GM21786 (cell line): ENCODE results near the gene PAM.
"Not testable (repeated sequence)": the region's sequence is repeated elsewhere in the genome, so short reads cannot be mapped to it uniquely, and the experiment has no call there.

Experiments
- ATAC-seq: cut with Tn5 transposase; IDR thresholded peaks from one replicate; pipeline ENCODE4 v1.9.1; 2021; ENCODE audit not compliant: unreplicated experiment

Gene PAM

GRCh38 chr5:102750151-102750834 lies 4.8 kb upstream of the PAM start:
- ATAC-seq = no peak

DNA sequence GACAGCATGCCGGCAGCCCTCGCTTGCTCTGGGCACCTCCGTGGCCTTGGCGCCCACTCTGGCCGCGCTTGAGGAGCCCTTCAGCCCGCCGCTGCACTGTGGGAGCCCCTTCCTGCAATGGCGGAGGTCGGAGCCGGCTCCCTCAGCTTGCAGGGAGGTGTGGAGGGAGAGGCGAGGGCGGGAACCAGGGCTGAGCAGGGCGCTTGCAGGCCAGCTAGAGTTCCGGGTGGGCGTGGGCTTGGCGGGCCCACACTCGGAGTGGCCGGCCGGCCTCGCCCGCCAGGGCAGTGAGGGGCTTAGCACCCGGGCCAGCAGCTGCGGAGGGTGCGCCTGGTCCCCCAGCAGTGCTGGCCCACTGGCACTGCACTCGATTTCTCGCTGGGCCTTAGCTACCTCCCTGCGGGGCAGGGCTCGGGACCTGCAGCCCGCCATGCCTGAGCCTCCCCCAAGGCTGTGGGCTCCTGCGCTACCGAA lies 3.2 kb upstream of the PAM start:
- ATAC-seq = not testable (repeated sequence)

GRCh38 chr5:102753889-102754766 lies 977 bp upstream of the PAM start:
- ATAC-seq = peak; percentile 1

DNA sequence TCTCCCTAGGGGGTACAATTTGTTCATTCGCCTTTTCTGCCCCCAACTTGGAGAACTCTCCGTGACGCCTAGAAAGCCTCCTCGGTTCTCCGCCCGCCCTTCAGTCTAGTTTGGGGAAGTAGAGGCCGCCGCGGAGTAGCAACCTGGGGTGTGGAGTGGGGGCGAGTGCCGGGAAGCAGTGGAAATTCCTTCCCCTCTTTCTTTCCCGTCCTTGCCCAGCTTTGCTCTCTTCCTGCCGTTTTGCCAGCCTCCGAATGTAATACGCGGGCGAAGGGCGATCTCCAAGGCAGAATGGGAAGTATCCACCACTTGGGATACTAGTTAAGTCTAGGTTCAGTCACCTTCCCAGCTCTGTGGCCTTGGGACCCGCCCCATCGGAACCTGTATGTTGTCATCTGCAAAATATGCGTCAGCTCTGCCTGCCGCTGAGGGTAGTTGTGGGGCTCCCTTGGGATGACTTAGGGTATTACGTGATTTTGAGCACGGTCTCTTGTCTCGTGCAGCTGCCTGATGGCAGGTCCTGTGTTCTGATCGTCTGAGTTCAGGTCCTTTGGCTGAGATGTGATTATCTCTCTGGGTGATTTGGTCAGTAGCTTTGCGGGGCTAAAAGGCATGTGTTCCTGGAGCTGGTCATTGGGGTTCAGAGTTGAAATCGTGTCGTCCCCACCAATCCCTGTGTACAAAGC lies 724 bp downstream of the PAM start:
- peak; percentile 71 for ATAC-seq

GRCh38 chr5:102758576-102758975 lies 3.5 kb downstream of the PAM start:
- ATAC-seq = no peak

DNA sequence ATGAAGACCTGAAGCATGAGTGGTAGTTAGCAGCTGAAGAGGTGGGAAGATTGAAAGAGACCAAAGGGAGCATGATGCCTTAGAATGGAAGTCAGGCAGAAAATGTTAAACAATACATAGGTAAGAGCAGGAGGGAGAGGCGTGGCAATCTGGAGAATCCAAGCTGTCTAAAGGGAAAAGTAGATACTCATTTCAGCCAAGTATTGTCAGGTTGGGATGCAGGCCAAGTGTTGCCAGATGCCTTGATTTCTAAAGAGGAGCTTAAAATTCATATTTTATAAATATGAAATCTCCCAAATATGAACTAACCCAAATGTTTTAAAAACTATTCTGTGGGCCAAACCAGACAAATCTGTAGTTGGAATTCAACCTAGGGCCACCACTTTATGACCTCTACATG lies 4.2 kb downstream of the PAM start:
- ATAC-seq = no peak

- no peak for ATAC-seq
These were observed 4.6 kb downstream of the PAM start for GRCh38 chr5:102759700-102760099.

- no peak for ATAC-seq
These were observed 5.7 kb downstream of the PAM start for GRCh38 chr5:102760815-102761214.

- peak; percentile 84 for ATAC-seq
These were observed 7.0 kb downstream of the PAM start for GRCh38 chr5:102762095-102762534.

- no peak for ATAC-seq
These were observed 7.6 kb downstream of the PAM start for GRCh38 chr5:102762562-102763227.

DNA sequence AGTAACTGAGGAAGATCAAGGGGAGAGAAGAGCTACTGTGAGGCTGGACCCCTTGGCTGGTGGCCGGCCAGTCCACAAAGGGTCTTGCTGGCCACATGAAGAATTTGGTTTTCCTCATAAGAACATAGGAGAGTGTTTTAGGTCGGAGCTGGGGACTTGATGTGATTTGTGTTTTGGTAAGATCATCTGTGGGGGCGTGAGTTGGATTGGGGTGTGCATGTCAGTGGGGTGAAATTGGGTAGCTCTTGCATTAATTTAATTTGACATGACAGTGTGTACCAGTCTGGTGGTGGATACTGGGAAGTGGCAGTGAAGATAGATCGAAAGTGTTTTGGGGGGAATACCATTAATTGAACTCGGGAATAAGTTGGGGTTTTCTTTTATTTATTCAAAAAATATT lies 8.6 kb downstream of the PAM start:
- ATAC-seq = no peak

- no peak for ATAC-seq
These were observed 9.4 kb downstream of the PAM start for GRCh38 chr5:102764381-102765004.

DNA sequence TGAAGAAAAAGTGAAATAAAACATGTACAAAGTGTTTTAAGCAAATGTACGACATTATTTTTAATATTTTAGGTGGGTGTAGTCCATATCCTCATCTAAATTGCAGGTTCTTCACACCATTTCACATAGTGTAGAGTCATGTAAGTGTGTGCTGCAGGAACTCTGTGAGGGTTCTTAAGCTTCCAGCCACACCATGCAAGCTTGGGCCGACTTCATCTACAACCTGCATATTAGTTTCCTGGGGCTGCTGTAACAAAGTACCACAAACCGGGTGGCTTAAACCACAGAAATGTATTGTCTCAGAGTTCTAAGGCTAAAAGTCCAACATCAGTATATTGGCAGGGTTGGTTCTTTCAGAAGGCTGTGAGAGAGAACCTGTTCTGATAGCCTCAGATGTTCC lies 10.2 kb downstream of the PAM start:
- ATAC-seq = no peak

DNA sequence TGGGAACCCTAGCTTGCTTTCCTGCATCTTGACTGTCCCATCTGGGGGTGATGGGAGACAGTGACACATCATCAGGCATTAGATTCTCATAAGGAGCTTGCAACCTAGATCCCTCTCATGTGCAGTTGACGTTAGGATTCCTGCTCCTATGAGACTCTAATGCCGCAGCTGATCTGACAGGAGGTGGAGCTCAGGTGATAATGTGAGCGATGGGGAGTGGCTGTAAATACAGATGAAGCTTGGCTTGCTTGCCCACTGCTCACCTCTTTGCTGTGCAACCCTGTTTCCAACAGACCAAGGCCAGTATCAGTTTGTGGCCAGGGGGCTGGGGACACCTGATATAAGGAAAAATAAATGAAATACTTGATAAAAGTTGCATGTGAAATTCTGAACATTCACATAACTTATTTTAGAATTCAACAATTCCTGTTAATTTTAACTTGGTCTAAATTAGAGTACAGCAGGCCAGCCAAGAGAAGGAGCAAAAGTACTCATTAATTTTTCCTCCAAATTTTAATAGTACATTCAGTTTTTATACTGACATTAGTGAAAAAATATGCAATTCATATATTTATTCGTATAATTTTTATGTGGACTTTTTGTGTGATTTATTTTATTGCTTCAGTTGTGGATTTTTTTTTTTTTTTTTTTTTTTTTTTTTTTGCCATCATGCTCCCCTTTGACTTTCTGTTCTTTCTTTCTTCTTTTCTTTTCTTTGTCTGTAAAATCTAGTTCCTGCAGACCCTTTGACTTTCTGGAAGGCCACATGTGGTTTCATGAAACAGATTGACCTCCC lies 11.4 kb downstream of the PAM start:
- no peak for ATAC-seq

- ATAC-seq = no peak
These were observed 12.8 kb downstream of the PAM start for GRCh38 chr5:102767862-102768261.

DNA sequence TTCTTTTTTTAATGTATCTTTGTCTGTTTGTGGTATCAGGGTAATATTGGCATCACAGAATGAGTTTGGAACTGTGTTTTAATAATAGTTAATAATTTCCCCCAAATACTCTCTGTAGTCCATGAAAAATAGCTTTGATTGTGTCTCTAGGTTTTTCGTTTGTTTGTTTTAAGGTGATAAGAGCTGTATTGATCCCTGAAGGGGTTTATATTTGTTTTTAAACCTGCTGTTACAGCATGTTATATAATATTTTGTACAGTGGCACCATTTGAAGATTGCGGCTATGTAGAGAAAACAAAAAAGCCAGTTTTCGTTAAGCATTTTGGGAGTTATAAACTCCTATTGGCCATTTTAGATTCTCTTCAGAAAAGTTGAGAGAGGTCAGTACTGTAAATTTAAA lies 15.7 kb downstream of the PAM start:
- ATAC-seq = no peak

GRCh38 chr5:102771435-102771834 lies 16.3 kb downstream of the PAM start:
- ATAC-seq = no peak

DNA sequence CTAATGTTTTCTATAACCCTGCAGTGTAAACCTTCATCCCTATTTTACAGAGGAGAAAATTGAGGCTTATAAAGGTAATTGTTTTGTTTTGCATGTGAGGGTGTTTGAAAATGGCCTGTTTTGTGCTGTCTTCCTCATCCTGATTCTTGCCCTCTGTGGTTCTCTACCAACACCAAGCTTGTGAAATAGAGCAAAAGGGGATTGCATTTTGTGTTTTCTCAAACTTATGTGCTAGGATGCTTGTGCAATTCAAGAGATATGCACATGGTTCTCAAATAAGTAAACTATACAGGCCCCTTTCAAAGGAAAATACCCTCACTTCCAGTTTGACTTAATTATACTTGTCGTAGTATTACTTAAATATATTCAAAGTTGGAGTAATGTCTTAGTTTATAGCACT lies 17.2 kb downstream of the PAM start:
- ATAC-seq = no peak

GRCh38 chr5:102773133-102773532 lies 18.0 kb downstream of the PAM start:
- ATAC-seq = no peak

DNA sequence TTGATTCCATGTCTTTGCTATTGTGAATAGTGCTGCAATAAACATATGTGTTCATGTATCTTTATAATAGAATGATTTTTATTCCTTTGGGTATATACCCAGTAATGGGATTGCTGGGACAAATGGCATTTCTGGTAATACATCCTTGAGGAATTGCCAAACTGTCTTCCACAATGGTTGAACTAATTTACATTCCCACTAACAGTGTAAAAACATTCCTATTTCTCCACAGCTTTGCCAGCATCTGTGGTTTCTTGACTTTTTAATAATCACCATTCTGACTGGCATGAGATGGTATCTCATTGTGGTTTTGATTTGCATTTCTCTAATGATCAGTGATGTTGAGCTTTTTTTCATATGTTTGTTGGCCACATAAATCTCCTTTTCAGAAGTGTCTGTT lies 20.7 kb downstream of the PAM start:
- ATAC-seq = not testable (repeated sequence)
